Measurements from ENCODE around the gene C18orf63.

DNA sequence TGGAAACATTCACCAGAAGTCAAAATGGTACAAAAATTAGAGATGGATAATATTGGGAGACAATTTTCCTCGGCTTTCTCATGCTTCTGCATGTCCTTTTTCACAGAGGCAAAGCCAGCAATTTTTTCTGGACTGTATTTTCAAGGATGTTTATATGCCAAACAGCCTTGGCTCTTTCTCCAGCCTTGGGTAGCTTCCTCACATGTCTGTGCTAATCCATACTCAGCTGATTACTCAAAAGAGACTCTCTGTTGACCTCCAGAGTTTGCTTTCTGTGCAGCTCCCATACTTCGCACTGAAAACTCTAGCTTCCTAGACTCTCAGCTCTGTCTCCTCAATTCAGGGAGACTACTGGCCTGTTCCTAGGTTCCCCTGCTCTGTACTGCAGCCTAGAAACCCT lies 10.6 kb downstream of the C18orf63 start:
- TF ChIP-seq, protein P1, sequence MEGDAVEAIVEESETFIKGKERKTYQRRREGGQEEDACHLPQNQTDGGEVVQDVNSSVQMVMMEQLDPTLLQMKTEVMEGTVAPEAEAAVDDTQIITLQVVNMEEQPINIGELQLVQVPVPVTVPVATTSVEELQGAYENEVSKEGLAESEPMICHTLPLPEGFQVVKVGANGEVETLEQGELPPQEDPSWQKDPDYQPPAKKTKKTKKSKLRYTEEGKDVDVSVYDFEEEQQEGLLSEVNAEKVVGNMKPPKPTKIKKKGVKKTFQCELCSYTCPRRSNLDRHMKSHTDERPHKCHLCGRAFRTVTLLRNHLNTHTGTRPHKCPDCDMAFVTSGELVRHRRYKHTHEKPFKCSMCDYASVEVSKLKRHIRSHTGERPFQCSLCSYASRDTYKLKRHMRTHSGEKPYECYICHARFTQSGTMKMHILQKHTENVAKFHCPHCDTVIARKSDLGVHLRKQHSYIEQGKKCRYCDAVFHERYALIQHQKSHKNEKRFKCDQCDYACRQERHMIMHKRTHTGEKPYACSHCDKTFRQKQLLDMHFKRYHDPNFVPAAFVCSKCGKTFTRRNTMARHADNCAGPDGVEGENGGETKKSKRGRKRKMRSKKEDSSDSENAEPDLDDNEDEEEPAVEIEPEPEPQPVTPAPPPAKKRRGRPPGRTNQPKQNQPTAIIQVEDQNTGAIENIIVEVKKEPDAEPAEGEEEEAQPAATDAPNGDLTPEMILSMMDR (IDR thresholded peaks at IDR 0.05): no peak
- TF ChIP-seq POLR2A (IDR thresholded peaks at IDR 0.05): no peak
- no peak for TF ChIP-seq POLR2AphosphoS5 (IDR thresholded peaks at IDR 0.05)
- no peak for TF ChIP-seq EP300 (IDR thresholded peaks at IDR 0.05; ENCODE audit: low read depth)

All from transverse colon (tissue), 4 donors.